ENCODE results near the gene RARRES1. TPM values are rescaled to one million over a fixed set of nuclear protein-coding genes. Genes with fewer than 3 reads are reported as not detected.

Gene RARRES1
- total RNA-seq, 3 donors from 2014 or later, result 42.7 to 72.0 (median 43.8) TPM

DNA sequence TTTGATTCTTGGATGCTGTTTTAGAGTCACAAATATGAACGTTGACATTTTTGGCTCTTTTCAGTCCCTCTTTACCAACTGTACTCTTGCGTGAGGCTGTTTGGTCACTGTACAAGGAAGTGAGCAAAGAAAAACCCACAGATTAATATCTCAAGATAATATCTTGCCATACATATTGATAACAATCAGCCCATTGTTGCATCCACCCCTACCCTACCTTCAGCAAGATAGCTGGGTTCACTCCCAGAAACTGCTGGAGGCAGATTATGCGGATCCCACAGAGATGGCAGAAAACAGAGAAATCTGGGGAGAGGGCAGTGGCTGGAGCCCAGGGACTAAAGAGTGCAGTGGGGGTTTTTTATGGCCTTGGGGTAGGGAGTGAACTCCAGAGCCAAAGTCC is 39.7 kb upstream of the RARRES1 start:
- DNase-seq (no peak), ATAC-seq (peak; percentile 36)
- Histone ChIP-seq H3K36me3 (ENCODE audit: low read depth) (no peaks in the 10 kb centered on the region), H3K4me3 (no peak overlapping the region), H3K9me3 (no peaks in the 10 kb centered on the region), H3K4me1 (ENCODE audit: low read depth) (peaks cover 10% of the 10 kb centered on the region)
- TF ChIP-seq, protein P1, sequence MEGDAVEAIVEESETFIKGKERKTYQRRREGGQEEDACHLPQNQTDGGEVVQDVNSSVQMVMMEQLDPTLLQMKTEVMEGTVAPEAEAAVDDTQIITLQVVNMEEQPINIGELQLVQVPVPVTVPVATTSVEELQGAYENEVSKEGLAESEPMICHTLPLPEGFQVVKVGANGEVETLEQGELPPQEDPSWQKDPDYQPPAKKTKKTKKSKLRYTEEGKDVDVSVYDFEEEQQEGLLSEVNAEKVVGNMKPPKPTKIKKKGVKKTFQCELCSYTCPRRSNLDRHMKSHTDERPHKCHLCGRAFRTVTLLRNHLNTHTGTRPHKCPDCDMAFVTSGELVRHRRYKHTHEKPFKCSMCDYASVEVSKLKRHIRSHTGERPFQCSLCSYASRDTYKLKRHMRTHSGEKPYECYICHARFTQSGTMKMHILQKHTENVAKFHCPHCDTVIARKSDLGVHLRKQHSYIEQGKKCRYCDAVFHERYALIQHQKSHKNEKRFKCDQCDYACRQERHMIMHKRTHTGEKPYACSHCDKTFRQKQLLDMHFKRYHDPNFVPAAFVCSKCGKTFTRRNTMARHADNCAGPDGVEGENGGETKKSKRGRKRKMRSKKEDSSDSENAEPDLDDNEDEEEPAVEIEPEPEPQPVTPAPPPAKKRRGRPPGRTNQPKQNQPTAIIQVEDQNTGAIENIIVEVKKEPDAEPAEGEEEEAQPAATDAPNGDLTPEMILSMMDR (IDR thresholded peaks at IDR 0.05), result no peak
- intact Hi-C loops (cut with DNase I, micrococcal nuclease), result no loop called here

DNA sequence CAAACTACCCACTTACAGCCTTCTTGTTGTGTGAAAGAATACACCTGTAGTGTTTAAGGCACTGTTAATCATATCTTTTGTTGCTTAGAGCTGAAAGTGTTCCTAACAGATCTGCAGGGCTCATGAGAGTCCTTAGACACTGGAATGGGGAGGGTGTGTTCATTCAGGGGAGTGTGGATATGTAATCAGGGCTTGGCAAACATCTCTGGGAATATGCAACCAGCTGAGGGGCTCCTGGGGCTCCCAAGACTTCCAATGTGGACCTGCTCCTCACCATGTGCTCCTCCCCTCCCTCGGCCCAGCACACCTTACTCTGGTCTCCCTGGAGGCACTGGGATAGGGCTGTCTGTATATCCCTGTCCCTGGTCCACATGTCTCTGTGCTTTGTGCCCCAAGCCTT is 39.3 kb upstream of the RARRES1 start:
- TF ChIP-seq, protein P1 (IDR thresholded peaks at IDR 0.05), result no peak
- peak; percentile 24 for ATAC-seq
- intact Hi-C loops (cut with DNase I, micrococcal nuclease), result no loop called here

DNA sequence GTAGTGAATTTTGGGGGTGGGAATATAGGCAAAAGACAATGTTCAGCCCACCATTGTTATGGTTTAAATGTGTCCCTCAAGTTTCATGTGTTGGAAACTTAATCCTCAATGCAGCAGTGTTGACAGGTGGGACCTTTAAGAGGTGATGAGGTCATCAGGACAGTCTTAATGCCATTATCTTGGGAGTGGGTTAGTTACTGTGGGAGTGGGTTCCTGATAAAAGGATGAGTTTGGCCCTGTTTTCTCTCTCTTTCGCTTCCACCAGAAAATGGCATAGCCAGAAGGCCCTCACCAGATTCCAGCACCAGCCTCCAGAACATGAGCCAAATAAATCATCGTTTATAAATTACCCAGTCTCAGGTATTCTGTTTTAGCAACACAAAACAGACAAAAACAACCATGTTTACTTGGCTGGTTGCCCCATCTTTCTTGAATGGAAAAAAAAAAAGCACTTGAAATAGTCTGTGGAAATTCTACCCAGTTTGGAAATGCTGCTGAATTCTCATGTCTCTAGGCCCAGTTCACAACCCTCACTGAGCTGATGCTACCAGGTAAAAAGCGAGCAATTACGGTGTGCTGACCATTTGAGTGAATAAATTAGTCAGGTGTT is 38.6 kb upstream of the RARRES1 start:
- no peak for DNase-seq
- Histone ChIP-seq H3K4me3 (no peak overlapping the region), H3K4me1 (ENCODE audit: low read depth) (peaks cover 10% of the 10 kb centered on the region), H3K36me3 (ENCODE audit: low read depth) (no peaks in the 10 kb centered on the region), H3K9me3 (no peaks in the 10 kb centered on the region)
- TF ChIP-seq, protein P1 (IDR thresholded peaks at IDR 0.05), result no peak
- ATAC-seq, result no peak
- intact Hi-C loops (cut with DNase I, micrococcal nuclease), result no loop called here

More for the DNA sequence above, 39.3 kb upstream of the RARRES1 start:
- no peak overlapping the region for H3K4me3 ChIP-seq
- no peaks in the 10 kb centered on the region for H3K36me3 ChIP-seq (ENCODE audit: low read depth)
- no peak for DNase-seq
- no peaks in the 10 kb centered on the region for H3K9me3 ChIP-seq
- peaks cover 10% of the 10 kb centered on the region for H3K4me1 ChIP-seq (ENCODE audit: low read depth)

DNA sequence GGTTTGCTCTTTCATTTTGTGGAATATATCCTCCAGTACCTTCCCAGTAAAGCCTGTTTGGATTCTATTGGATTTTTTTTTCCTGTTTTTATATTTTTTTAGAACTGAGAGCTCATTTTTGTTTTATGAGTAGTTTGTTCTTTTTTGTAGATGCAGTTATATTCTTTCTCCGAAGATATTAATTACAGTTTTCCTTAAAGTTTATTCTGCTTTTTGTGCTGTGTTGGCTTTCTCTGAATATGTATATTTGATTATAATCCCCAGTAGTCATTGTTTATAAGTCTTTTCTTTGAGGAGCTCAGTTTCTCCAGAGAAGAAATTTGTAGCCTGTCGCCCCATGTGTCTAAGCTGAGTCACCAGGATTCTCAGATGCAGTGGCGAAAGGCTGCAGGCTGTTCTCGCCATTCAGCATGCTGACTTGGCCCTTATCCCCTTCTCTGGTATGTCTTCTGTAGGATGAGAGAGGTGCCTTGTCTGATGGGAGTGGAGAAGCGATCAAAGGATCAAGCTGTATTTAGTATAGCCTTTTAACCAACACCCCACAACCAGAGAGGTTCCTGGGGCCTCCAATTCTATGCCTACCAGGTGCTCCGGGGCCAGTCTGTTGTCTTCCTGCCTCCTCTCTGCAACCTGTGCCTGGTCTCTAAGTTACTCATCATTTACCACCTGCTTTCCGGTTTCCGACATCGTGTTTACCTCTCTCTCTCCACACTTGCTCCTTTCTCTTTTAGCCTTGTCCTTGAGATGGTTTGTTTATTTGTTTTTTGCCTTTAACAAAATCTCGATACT is 37.9 kb upstream of the RARRES1 start:
- Histone ChIP-seq H3K4me1 (ENCODE audit: low read depth) (peaks cover 10% of the 10 kb centered on the region), H3K9me3 (no peaks in the 10 kb centered on the region), H3K4me3 (no peak overlapping the region), H3K36me3 (ENCODE audit: low read depth) (no peaks in the 10 kb centered on the region)
- ATAC-seq (no peak), DNase-seq (no peak)
- TF ChIP-seq, protein P1 (IDR thresholded peaks at IDR 0.05), result no peak
- intact Hi-C loops (cut with DNase I, micrococcal nuclease), result no loop called here

DNA sequence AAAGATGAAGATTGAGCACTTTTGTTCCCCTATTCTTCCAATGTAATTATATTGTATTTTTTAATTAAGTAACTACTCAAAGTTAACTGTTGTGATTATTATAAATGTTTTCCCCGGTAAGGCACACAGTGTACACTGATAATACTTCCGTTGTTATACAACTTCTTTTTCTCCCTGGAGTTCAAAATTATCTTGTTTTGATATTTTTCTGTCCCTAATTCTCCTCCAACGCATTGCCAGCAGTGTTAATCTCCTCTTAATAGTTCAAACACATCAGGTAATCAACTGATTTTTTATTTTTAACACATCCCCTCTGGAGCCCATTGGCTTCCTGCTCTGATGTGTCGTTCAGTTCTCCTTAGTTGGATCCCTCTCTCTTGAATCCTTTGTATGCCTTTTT is 37.3 kb upstream of the RARRES1 start:
- H3K4me1 ChIP-seq (ENCODE audit: low read depth), result peaks cover 10% of the 10 kb centered on the region
- intact Hi-C loops (cut with DNase I, micrococcal nuclease), result no loop called here
- ATAC-seq (no peak), DNase-seq (no peak)
- TF ChIP-seq, protein P1 (IDR thresholded peaks at IDR 0.05), result no peak
- no peaks in the 10 kb centered on the region for H3K9me3 ChIP-seq
- H3K4me3 ChIP-seq, result no peak overlapping the region
- no peaks in the 10 kb centered on the region for H3K36me3 ChIP-seq (ENCODE audit: low read depth)
